CD4-positive, alpha-beta T cell treated with Interferon gamma for 1 hour (primary cell): ENCODE results near the gene KPRP.

ENCODE experiments used
- DNase-seq: peaks from one replicate; pipeline ENCODE4 v3.0.0-alpha.2; 2020

KPRP gene, protein sequence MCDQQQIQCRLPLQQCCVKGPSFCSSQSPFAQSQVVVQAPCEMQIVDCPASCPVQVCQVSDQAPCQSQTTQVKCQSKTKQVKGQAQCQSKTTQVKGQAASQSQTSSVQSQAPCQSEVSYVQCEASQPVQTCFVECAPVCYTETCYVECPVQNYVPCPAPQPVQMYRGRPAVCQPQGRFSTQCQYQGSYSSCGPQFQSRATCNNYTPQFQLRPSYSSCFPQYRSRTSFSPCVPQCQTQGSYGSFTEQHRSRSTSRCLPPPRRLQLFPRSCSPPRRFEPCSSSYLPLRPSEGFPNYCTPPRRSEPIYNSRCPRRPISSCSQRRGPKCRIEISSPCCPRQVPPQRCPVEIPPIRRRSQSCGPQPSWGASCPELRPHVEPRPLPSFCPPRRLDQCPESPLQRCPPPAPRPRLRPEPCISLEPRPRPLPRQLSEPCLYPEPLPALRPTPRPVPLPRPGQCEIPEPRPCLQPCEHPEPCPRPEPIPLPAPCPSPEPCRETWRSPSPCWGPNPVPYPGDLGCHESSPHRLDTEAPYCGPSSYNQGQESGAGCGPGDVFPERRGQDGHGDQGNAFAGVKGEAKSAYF

DNA sequence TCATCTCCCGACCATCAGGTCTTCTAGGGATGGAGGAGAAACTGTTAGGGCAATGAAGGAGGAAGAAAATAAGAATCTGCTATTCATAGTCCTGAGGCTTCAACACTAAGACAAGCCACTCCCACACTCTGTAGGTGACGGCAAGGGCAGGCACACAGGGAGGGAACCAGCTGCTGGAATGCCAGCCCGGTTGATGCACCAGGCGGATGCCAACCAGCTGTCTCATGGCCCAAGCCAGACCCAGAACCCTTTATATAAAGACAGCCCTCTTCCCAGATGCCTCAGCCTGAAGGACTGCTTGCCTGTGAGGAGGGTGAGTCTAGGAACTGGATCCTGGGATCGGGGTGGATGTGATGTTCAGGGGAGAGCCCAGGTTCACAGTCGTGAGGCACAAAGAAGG lies at the start of gene KPRP:
TSS of gene KPRP (plus strand) at position 279 of the 400 bp plus-strand sequence. CDS start 1,564 bp downstream, outside the sequence.
- no peak for DNase-seq

DNA sequence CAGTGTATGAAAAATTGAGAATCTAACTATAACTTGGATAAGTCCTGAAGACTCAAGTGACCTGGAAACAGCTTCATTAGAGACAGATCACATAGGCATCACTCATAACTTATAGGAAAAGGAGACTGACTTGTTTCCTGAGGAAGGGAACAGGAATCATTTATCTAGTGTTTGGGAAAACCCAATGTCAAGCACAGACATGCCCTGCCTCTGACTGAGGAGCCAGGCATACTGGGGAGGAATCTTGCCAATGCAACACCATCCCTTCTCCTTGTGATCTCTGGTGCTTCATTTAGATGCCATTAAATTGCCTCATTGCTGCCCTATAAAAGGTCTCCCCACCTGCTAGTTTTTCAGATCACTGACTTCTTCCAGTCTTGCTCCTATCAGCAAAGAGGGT lies 39.6 kb upstream of the KPRP start:
- no peak for DNase-seq

DNA sequence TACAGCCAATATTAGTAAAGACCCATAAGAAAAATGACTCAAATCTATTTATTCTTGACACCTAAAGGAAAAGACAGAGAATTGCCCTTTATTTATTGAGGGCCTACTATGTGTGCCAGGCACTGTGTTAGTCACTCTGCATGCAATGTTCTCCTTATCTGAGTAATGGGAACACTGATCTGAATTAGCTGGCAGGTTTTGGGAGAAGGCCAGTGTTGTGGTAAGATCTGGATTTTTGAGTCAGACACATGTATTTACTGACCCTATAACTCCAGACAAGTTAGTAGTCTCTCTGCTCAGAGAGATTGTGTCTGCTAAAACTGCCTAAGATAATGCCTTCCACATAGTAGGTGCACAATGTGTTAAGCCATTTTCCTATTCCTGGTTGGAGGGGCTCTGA lies 32.6 kb upstream of the KPRP start:
- DNase-seq: no peak

DNA sequence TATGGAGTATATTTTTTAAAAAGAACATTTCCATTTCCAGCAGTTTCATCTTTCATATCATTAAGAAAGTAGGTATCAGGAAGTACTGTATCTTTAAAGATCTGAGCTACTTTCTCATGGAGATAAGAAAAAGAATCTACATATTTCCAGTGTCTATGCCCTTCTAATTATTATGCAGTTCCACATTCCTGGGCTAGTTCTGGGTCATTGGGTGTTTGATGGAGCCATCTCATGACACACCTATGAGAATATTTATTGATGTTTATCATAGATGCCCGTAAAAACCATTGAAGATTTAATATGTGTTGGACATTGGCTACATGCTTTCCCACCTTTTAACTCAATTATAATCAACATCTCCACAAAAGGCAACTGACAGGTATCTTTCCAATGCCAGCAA lies 28.8 kb upstream of the KPRP start:
- no peak for DNase-seq

DNA sequence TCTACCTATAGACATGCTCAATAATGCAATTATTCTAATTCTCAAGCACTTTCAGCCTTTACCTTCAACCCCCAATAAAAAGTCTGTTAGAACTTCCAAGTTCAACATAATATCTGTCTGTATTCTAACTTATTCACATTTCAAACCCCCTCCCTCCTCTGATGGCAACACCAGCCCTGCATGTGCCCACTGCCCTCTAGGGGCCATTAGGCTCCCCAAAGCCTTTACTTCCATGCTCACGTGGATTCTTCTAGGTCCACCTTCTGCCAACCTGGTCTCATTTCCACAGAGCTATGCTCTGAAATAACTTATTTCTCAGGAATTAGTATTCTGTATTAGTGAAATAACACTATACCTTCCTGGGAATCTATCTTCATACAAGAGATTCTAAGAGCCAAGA lies 22.2 kb upstream of the KPRP start:
- DNase-seq: no peak

DNA sequence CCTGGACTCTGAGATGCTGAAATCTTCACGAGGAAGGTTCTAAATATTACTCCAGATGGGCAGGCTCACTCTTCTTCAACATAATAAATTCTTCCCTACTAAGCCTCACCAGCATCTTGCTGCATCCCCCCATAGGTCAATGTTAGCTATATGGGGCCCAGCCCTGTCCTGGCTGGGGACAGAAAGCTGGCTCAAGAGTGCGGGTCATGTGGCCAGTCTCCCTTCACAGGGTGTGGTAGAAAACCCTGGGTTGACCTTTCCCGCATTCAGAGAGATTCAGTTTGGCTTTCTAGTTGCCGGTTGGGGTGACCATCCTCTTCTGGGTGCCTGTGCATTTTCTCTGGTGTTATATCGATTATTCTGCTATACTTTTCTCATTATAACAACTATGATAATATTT lies 19.8 kb upstream of the KPRP start:
- no peak for DNase-seq

DNA sequence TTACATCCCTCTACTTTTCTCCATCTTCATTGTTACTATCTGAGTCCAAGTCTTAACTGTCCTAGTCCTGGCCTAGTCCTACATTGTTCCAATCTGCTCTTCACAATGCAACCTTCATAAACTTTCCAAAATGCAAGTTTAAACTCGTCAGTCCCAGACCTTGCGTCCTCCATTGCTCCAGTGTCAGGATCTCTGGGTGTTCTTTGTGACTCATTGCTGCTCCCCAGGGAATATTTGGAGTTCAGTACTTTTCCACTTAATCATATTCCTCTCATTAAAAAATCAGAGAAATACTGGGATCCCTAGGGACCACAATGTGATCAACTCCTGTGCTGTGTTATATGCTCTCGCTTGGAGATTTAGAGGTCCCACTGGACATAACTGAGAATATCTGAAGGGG lies 18.0 kb upstream of the KPRP start:
- DNase-seq: no peak

DNA sequence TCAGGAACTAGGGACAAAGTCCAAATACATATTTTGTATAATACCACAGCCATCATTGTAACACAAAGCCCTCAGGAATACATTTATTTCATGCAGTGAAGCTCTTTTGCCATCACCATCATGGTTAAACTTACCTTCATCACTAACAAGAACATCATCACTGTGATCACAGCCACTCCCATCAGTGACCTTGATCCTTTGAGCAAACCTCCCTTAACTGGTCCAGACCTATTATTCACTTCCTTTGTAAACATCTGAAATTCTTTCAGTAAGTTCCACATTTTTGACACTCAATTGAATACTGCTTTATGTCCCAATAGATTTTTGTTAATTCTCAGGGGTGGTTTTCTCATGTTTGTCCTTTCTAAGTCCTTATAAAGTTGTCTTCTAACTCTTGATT lies 16.2 kb upstream of the KPRP start:
- DNase-seq: no peak

DNA sequence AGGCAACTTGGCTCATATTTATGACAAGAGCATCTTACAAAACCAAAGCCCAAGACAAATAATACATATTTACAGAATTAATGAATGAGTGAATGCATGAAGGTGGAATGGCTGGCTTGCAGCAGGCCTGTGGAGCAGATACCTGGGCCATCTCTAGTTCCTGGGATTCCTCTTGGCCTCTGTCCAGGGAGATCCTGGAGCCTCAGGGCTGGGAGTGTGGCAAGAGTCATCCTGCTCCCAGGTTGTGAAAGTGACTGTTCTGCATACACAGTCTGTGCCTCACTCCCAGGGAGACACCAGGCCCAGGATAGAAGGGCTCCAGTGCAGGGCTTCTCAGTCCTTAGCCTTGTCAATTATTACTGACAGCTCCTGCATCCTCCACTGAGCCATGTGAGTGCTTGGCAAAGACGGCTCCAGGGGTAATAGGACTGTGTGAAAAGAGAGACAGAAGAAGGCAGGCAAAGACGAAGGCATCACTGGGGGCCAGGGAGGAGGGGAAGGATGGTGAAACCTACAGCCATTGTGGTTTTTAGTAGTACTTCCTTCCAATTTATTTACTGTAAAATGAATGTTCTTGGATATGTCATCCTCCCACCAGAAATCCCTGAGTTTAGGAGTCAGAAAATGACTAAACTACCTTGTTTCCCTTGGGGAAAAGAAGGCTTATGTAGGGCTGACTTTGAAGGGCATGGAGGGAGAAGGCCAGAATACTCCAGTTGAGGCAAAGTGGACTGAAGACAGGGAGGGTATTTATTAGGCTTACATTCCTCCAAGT lies 14.3 kb upstream of the KPRP start:
- DNase-seq: no peak

DNA sequence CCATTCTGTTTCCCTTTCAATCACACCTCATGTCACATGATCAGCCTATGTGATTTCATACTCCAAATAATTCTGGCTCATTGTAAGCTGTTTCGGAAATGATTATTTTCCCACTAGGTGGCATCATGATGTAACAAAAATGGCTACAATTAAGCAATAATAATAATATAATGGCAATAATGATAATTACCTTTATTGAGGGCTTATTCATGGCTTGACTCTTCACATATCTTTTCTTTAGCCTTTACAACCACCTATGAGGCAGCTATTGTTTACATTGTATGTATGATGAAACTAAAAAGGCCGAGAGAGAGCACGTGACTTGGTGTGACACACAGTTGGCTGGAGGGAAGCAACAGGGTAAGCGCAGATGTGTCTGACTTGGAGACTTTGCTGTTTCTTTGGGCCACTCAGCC lies 12.5 kb upstream of the KPRP start:
- DNase-seq: no peak

DNA sequence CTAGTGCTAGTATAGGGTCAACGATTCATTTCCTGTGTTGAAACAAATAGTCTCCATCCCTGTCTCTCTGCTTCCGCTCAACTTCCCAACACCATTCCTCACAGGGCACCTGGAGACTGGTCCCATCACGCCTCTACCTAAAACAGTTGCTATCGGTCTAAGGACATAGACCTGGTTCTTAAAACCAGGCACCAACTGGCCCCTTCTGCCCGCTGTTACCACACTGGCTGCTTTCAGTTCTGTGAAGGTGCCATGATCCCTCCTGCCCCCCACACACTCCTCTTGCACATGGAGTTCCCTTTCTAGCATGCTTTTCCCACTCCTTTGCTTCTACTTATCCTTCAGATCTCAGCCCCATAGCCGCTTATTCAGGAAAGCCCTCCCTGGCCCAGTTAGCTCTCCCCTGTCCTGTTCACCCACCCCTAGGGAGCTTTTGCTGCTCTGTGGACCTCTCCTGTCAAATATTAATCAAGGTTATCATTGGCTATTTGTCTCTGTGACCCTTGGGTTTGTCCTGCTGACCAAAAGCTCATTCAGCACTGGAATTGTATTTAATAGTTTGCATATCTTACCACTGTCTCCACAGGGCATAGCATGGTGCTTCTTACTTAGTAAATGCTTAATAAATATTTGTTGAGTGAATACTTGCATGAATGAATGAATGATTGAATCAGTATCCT lies 11.9 kb upstream of the KPRP start:
- no peak for DNase-seq

DNA sequence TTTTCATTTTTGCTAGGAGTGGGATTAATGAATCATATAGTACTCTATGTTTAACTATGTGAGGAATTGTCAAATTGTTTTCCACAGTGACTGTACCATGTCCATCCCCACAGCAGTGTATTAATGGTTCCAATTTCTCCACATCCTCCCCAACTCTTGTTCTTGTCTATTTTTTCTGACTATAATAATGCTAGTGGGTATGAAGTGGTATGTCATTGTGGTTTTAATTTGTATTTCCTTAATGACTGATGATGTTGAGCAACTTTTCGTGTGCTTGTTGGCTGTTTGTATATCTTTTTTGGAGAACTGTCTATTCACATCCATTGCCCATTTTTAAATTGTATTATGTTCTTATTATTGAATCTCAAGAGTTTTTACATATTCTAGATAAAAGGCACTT lies 10.0 kb upstream of the KPRP start:
- DNase-seq: no peak

DNA sequence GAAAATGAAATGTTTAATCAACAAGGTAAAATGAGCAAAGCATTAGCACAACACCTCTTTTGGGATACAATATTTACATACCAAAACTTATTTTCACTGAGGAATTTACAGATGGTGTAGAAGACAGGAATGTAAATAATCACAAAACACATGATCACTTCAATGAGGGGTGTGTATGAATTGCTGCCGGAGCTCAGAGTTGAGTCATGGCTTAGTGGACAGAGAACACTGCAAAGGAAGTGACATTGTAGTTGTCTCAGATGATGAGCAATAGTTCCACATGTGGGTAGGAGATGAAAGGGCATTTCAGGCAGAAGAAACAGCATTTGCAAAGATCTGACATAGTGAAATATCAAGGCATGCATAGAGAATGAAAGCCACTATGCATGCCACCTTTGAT lies 5.6 kb upstream of the KPRP start:
- no peak for DNase-seq

DNA sequence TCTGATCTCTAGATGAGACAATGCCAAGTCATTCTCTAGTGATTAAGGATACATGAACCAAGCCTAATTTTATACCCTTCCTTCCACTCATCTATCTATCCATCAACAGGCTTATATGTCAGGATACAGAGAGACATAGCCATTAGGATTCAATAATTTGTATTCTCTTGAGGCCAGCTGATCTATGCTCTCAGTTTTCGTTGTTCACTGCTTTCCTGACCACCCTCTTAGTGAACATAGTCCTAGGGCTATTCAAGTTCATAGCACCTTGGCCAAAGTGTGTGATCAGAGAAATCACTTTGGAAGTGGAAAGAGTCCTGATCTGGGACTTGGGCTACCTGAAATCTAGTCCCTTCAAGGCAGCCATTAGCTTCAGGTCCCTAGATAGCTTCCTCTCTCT lies 4.2 kb upstream of the KPRP start:
- no peak for DNase-seq

DNA sequence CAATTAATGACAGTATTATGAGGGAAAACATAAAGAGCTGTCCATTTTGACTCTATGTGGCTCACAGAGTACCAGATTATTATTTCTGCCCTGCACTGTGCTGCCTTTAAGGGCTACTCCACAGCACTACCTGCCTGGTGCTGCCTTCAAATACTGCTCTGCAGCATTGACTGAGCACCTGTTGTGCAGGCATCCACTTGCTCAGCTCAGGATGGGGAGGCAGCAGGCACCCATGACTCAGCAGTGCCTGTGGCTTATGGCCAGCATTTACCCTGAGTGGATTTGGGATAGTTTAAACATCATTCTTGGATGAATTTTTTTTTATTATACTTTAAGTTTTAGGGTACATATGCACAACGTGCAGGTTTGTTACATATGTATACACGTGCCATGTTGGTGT lies 953 bp upstream of the KPRP start:
- no peak for DNase-seq

DNA sequence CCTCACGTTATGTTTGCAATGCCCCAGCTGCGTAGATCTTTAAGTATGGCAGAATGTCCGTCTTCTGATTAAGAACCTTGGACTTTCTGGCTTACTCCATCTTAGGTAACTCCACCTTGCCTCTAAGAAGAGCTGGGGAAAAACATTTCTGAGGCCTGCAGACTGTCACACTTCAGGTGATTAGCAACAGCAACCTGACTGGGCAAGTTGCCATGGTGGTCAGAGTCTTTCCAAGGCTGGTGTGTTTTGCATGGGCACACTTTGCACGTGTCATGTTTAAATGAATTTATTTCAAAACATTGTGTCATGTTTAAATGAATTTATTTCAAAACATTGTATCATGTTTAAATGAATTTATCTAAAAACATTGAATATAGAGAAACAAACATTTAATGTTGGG lies 811 bp downstream of the KPRP start:
- no peak for DNase-seq

DNA sequence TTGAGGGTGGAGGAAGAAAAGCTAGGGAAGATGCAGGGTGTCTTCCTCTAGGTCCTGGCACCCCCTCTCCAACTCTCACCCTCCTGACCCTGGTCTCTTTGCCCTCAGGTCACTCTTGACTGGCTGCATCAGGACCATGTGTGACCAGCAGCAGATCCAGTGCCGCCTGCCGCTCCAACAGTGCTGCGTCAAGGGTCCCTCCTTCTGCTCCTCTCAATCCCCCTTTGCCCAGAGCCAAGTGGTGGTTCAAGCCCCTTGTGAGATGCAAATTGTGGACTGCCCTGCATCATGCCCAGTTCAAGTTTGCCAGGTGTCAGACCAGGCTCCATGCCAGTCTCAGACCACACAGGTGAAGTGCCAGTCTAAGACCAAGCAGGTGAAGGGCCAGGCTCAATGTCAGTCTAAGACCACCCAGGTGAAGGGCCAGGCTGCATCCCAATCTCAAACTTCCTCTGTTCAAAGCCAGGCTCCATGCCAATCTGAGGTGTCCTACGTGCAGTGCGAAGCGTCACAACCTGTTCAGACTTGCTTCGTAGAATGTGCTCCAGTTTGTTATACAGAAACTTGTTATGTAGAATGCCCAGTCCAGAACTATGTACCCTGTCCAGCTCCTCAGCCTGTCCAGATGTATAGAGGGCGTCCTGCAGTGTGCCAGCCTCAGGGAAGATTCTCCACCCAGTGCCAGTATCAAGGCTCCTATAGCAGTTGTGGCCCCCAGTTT lies 1.8 kb downstream of the KPRP start:
- no peak for DNase-seq

DNA sequence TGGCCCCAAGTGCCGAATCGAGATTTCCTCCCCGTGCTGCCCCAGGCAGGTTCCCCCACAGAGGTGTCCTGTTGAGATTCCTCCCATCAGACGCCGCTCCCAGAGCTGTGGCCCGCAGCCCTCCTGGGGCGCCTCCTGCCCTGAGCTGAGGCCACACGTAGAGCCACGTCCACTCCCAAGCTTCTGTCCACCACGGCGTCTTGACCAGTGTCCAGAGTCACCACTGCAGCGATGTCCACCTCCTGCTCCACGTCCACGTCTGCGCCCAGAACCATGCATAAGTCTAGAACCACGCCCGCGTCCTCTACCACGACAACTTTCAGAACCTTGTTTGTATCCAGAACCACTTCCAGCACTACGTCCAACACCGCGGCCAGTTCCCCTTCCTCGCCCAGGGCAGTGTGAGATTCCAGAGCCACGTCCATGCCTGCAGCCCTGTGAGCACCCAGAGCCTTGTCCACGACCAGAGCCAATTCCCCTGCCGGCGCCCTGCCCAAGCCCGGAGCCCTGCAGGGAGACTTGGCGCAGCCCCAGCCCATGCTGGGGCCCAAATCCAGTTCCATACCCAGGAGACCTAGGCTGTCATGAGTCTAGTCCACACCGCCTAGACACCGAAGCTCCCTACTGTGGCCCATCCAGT lies 2.8 kb downstream of the KPRP start:
- no peak for DNase-seq

DNA sequence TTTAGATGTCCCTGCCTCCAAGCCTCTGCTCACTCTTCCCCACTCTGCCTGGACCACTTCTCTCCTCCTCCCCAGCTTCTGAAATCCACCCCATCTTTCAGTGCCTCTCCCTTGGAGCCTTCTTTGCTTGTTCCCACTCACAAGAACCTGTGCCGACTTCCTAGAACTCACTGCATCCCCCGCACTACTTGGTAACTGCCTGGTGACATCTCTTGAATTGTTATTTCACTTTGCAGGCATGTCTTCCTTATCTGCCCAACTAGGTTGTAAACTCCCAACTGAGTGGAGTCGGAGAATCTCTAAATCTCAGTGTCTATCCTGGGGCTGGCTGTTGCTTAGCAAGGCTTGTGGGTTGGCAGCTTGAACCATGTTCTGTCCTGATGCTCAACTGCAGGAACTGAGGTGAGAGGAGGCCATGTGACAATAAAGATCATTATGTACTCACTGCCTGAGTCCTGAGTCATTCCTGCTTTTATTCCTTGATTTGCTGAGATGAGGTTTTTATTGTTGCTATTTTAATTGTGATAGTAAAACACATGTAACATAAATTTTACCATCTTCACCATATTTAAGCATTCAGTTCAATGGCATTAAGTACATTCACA lies 3.9 kb downstream of the KPRP start:
- DNase-seq: no peak

DNA sequence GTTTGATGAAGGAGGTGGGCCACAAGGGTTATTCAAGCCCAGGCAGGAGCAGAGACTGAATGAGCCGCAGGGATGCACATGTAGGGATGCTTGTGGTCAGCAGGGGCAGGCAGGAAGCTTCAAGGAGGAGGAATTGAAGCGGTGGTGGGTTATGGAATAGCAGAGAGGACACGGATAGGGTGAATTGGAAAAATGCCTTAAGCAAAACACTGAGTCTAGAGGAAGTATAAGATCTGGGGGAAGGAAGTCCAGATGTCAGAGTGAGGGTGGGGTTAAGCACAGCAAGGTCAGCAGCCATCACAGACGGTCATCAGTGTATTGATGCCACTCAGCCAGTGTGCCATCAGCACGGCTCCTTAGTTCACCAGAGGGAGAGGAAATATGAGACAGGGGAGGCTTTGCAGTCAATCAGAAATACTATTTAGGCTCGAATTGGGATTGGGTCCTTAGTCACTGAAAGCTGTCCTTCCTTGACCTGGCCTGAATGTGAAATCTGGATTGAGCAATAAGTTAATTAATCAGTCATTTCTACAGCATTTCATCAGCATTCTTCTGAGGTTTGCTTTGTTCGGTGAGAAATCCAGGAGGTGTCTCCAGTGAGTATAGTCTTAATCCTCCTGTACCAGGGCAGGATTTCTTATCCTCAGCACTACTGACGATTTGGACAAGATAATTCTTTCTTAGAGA lies 11.2 kb downstream of the KPRP start:
- DNase-seq: no peak

DNA sequence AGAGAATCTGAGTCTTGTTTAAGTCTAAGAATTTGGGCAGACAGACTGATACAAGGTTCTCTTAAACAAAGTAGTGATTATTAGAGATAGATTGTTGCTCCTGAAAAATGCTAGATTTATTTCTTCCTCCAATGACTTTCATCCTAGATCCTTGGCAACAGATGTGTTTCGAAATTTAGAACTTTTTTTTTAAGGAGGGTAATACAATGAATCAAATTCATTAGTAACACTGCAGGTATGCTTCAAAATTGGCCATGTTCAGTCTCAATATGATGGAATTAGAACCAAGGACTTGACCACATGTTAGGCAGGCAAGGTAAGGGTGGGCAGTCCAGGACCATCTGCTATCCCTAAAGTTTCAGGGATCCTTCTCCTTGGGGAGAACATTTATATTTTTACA lies 12.6 kb downstream of the KPRP start:
- DNase-seq: no peak
